ENCODE measurements around the gene SP3. TPM values are rescaled to one million over a fixed set of nuclear protein-coding genes. Genes with fewer than 3 reads are reported as not detected.
A peak's percentile ranks its signal among the peaks of the same experiment; 100 is the strongest.

The SP3 gene
- total RNA-seq, 1 donor: 129 TPM

DNA sequence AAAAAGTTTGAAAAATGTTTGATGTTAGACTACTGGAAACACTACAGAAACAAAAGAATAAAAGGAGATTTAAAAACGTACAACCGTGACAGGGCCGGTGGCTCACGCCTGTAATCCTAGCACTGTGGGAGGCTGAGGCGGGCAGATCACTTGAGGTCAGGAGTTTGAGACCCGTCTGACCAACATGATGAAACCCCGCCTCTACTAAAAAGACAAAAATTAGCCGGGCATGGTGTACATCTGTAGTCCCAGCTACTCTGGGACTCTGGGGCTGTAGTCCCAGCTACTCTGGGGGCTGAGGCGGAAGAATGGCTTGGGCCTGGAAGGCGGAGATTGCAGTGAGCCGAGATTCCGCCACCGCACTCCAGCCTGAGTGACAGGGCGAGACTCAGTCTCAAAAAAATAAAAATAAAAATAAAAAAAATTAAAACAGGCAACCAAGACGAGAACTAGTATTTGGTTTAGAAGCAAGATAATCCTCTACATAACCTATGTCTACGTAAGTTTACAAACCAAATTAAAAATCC is 5.8 kb downstream of the SP3 start:
- TF ChIP-seq, protein P1, sequence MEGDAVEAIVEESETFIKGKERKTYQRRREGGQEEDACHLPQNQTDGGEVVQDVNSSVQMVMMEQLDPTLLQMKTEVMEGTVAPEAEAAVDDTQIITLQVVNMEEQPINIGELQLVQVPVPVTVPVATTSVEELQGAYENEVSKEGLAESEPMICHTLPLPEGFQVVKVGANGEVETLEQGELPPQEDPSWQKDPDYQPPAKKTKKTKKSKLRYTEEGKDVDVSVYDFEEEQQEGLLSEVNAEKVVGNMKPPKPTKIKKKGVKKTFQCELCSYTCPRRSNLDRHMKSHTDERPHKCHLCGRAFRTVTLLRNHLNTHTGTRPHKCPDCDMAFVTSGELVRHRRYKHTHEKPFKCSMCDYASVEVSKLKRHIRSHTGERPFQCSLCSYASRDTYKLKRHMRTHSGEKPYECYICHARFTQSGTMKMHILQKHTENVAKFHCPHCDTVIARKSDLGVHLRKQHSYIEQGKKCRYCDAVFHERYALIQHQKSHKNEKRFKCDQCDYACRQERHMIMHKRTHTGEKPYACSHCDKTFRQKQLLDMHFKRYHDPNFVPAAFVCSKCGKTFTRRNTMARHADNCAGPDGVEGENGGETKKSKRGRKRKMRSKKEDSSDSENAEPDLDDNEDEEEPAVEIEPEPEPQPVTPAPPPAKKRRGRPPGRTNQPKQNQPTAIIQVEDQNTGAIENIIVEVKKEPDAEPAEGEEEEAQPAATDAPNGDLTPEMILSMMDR (IDR thresholded peaks at IDR 0.05; ENCODE audit: insufficient read depth, low read depth, low read length): no peak
- DNase-seq (ENCODE audit: low read depth): no peak
- no peak overlapping the region for H3K4me3 ChIP-seq (ENCODE audit: low read depth, low read length)

- no peak overlapping the region for H3K4me3 ChIP-seq (ENCODE audit: low read depth, low read length)
- no peak for DNase-seq (ENCODE audit: low read depth)
- TF ChIP-seq, protein P1 (IDR thresholded peaks at IDR 0.05; ENCODE audit: insufficient read depth, low read depth, low read length): no peak
Measured at GRCh38 chr2:173958198-173958846, 6.9 kb downstream of the SP3 start.

DNA sequence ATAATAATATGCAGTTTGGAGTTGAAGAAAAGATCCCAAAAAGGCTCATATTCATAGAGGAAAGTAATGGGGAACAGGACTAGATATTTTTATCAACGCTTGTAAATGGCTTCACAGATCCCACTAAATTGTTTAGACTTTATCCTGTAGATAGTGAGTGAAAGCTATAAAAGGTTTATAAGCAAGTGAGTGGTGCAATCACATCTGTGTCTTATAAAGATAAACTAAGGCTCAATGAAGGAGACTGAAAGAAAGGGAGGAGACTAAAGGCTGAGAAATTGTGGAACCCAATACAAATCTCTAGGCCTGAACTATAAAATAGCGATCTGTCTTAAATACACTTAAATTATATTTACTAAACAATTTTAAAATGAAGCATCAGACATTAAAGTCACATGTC is 7.7 kb downstream of the SP3 start:
- TF ChIP-seq, protein P1 (IDR thresholded peaks at IDR 0.05; ENCODE audit: insufficient read depth, low read depth, low read length): no peak
- DNase-seq (ENCODE audit: low read depth): peak; percentile 94
- peak overlapping the region; percentile 22 for H3K4me3 ChIP-seq (ENCODE audit: low read depth, low read length)

DNA sequence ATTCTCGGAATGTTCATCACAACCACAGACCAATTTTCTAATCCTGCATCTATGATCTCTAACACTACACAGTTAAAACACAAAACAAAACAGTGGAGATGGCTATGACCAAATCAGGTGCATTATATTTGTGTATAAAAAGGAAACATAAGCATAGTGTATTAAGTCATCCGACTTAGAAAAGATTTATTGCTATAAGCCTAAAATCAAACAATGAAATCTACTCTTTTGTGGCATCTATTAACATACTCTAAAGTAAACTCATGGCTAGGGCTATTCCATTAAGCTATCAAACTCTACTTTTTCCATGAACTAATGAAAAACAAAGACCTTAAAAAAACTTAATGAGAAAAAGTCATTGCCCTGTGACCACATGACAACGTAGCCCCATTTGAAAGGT is 8.7 kb downstream of the SP3 start:
- H3K4me3 ChIP-seq (ENCODE audit: low read depth, low read length): no peak overlapping the region
- DNase-seq (ENCODE audit: low read depth): no peak
- TF ChIP-seq, protein P1 (IDR thresholded peaks at IDR 0.05; ENCODE audit: insufficient read depth, low read depth, low read length): no peak

GRCh38 chr2:173955867-173956266 is 9.3 kb downstream of the SP3 start:
- no peak overlapping the region for H3K4me3 ChIP-seq (ENCODE audit: low read depth, low read length)
- no peak for DNase-seq (ENCODE audit: low read depth)
- TF ChIP-seq, protein P1 (IDR thresholded peaks at IDR 0.05; ENCODE audit: insufficient read depth, low read depth, low read length): no peak

DNA sequence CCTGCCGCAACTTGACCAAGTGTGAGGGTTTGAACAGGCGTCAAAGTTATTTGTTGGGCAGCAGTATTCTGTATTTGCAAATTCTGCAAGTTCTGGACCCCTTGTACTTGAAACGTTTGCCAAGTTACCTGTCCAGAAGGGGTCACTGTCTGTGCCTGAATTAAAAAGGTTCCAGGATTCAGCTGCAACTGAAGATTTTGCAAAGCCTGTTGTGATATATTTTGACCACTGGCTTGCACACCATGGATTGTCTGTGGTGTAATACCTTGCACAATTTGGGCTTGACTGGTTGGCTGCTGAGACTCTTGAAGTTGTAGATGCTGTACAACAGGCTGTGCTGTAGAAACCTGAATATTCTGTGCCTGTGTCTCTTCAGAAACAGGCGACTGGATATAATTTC is 10.2 kb downstream of the SP3 start:
- TF ChIP-seq, protein P1 (IDR thresholded peaks at IDR 0.05; ENCODE audit: insufficient read depth, low read depth, low read length): no peak
- no peak overlapping the region for H3K4me3 ChIP-seq (ENCODE audit: low read depth, low read length)
- no peak for DNase-seq (ENCODE audit: low read depth)

DNA sequence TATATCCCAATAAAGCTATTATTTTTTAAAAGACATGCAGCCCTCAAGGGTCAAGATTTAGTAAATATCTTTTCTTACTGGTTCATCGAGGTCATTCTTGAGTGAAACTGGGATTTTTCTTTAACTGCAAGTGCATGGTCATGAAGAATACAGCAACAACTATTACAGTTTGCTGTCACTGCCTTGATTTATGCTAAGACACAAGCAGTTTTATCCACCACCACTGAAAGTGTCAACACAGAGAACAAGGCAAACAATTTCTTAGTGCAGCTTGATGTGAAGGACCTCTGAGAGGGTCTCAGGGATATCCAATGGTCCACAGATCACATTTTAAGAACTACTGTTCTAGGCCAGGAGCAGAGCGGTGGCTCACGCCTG is 12.1 kb downstream of the SP3 start:
- no peak for DNase-seq (ENCODE audit: low read depth)
- TF ChIP-seq, protein P1 (IDR thresholded peaks at IDR 0.05; ENCODE audit: insufficient read depth, low read depth, low read length): no peak
- no peak overlapping the region for H3K4me3 ChIP-seq (ENCODE audit: low read depth, low read length)

Measured in fibroblast of villous mesenchyme (primary cell).